K562 (cell line): ENCODE data around the gene S100P. TPM values are rescaled to one million over a fixed set of nuclear protein-coding genes. Genes with fewer than 3 reads are reported as not detected.

Source experiments
- ARNT ChIP-seq, 2 experiments: fragments of 450-650 bp; IDR thresholded peaks; 2 replicates each; pipeline ENCODE4 v1.6.1; 2016; ENCODE audit warnings: mild to moderate bottlenecking in 1 of 2
- BDP1 ChIP-seq: IDR thresholded peaks from 3 replicates; pipeline ENCODE4 v1.6.1; 2011; ENCODE audit not compliant: insufficient read length, insufficient read depth
- EZH2 ChIP-seq: IDR thresholded peaks from 2 replicates; pipeline ENCODE4 v1.6.1; 2012; ENCODE audit warnings: low read depth, mild to moderate bottlenecking, inconsistent platforms, low read length, borderline replicate concordance
- FOS ChIP-seq: IDR thresholded peaks from 3 replicates; pipeline ENCODE4 v1.6.1; 2011; ENCODE audit not compliant: insufficient read length; ENCODE audit errors: extremely low read depth
- GABPB2 ChIP-seq: fragments of 250-450 bp; sonication (Bioruptor Pico); conservative IDR thresholded peaks from 2 replicates; pipeline ENCODE4 v1.5.1; 2021; ENCODE audit warnings: mild to moderate bottlenecking
- KDM1A ChIP-seq, 2 experiments: fragments of 450-650 bp; IDR thresholded peaks; 2 replicates each; pipeline ENCODE4 v1.6.1; 2016; ENCODE audit warnings: mild to moderate bottlenecking in 2 of 2
- KLF13 ChIP-seq: fragments of 450-650 bp; IDR thresholded peaks from 2 replicates; pipeline ENCODE4 v1.6.1; 2016; ENCODE audit warnings: missing genetic modification characterization, low read depth, mild to moderate bottlenecking, missing compliant biosample characterization, moderate library complexity, borderline replicate concordance
- KLF6 ChIP-seq: fragments of 250-450 bp; sonication (Bioruptor Pico); IDR thresholded peaks from 2 replicates; pipeline ENCODE4 v1.4.0; 2020; ENCODE audit warnings: mild to moderate bottlenecking, moderate library complexity, borderline replicate concordance
- LARP7 ChIP-seq: fragments of 450-650 bp; IDR thresholded peaks from 2 replicates; pipeline ENCODE4 v1.6.1; 2016
- MTA3 ChIP-seq: fragments of 450-650 bp; formaldehyde crosslinking; IDR thresholded peaks from 2 replicates; pipeline ENCODE4 v1.6.1; 2017; ENCODE audit warnings: mild to moderate bottlenecking, borderline replicate concordance
- NR2C1 ChIP-seq, 2 experiments: fragments of 450-650 bp; IDR thresholded peaks; 2 replicates each; pipeline ENCODE4 v1.6.1; 2017; ENCODE audit warnings: mild to moderate bottlenecking in 2 of 2, antibody characterized with exemption in 1 of 2, inconsistent platforms in 1 of 2, missing compliant biosample characterization in 1 of 2, missing genetic modification characterization in 1 of 2
- PHF8 ChIP-seq: fragments of 200-600 bp; sonication (generic); IDR thresholded peaks from 2 replicates; pipeline ENCODE4 v1.6.1; 2012; ENCODE audit warnings: mixed run types, mild to moderate bottlenecking, inconsistent platforms, low read length, moderate library complexity, borderline replicate concordance
- PURB ChIP-seq: sonication (generic); formaldehyde crosslinking; IDR thresholded peaks from 2 replicates; pipeline ENCODE4 v1.9.0; 2021; ENCODE audit warnings: low read depth, mild to moderate bottlenecking, missing genetic modification reagents
- RBM25 ChIP-seq: fragments of 200-400 bp; formaldehyde crosslinking; IDR thresholded peaks from 2 replicates; pipeline ENCODE4 v1.6.1; 2018; ENCODE audit warnings: low read length, low read depth, moderate library complexity; ENCODE audit not compliant: severe bottlenecking
- SMAD3 ChIP-seq: fragments of 450-650 bp; formaldehyde crosslinking; conservative IDR thresholded peaks from 2 replicates; pipeline ENCODE4 v1.4.0; 2020; ENCODE audit warnings: mild to moderate bottlenecking
- TAF1 ChIP-seq: IDR thresholded peaks from 2 replicates; pipeline ENCODE4 v1.6.1; 2011; ENCODE audit warnings: mild to moderate bottlenecking, low read length, moderate library complexity; ENCODE audit not compliant: insufficient read depth, control insufficient read depth, severe bottlenecking; ENCODE audit errors: extremely low read depth
- TCF7 ChIP-seq: sonication (generic); IDR thresholded peaks from 2 replicates; pipeline ENCODE4 v1.6.1; 2016; ENCODE audit warnings: antibody characterized with exemption, borderline replicate concordance
- ZBTB43 ChIP-seq: sonication (generic); formaldehyde crosslinking; IDR thresholded peaks from 2 replicates; pipeline ENCODE4 v1.8.0; 2023; ENCODE audit warnings: mild to moderate bottlenecking, missing genetic modification reagents
- ZNF212 ChIP-seq: fragments of 450-650 bp; formaldehyde crosslinking; IDR thresholded peaks from 2 replicates; pipeline ENCODE4 v1.4.0; 2020; ENCODE audit warnings: mild to moderate bottlenecking
- ZNF224 ChIP-seq: sonication (generic); formaldehyde crosslinking; IDR thresholded peaks from 2 replicates; pipeline ENCODE4 v1.8.0; 2022; ENCODE audit warnings: mild to moderate bottlenecking, missing genetic modification reagents
- ZNF316 ChIP-seq: fragments of 450-650 bp; IDR thresholded peaks from 2 replicates; pipeline ENCODE4 v1.6.1; 2016
- ZNF431 ChIP-seq: sonication (generic); formaldehyde crosslinking; IDR thresholded peaks from 2 replicates; pipeline ENCODE4 v1.8.0; 2022; ENCODE audit warnings: mild to moderate bottlenecking, missing genetic modification reagents
- ZNF785 ChIP-seq: fragments of 250-450 bp; sonication (Bioruptor Pico); IDR thresholded peaks from 2 replicates; pipeline ENCODE4 v1.4.0; 2020; ENCODE audit warnings: mild to moderate bottlenecking
- polyA plus RNA-seq, 8 experiments: library from polyadenylated mRNA; depleted of rRNA in 4 of 8; stranded (reverse) in 5 of 8; unstranded in 3 of 8; fragments of >200 nt; fragmentation: Nextera tagmentation in 2 of 8; fragmentation: Illumina TruSeq in 1 of 8; extraction: Ambion mirVana in 2 of 8; extraction: Trizol in 1 of 8; gene quantifications; 2 replicates each; pipeline versions ENCODE4 v1.2.1 to v1.2.3, GENCODE V29; 2011 to 2014; ENCODE audit warnings: inconsistent platforms in 1 of 8, missing spikeins in 1 of 8
- total RNA-seq, 7 experiments: library from RNA; depleted of rRNA in 6 of 7; stranded (reverse); fragments of >200 nt in 6 of 7; fragmentation: Illumina TruSeq in 2 of 7; extraction: Trizol in 2 of 7; gene quantifications; 2 replicates each; pipeline versions ENCODE4 v1.2.1 to v1.2.3, GENCODE V29; 2011 to 2021; ENCODE audit warnings: low replicate concordance in 1 of 7
- TF ChIP-seq, protein P1 (sequence below): sonication (generic); formaldehyde crosslinking; IDR thresholded peaks from 2 replicates; pipeline ENCODE4 v1.8.1; 2023; ENCODE audit warnings: mild to moderate bottlenecking, missing genetic modification reagents, moderate library complexity
- TF ChIP-seq, protein P2 (sequence below): IDR thresholded peaks from 2 replicates; pipeline ENCODE4 v1.6.1; 2016; ENCODE audit warnings: missing genetic modification characterization, missing compliant biosample characterization

The S100P gene
- total and polyA plus RNA-seq, 9 of the 15 experiments (the other 6 are each of a cell fraction or from before 2014, with no cell fraction given) = 4.1 to 23.8 (median 7.5) TPM

GRCh38 chr4:6709230-6710114 is 15.8 kb downstream of the S100P start, which contains the start of gene MRFAP1L1 (continued):
- no peak for TF ChIP-seq ZBTB43 (CRISPR knock-in tag)
- no peak for TF ChIP-seq ZNF224 (CRISPR knock-in tag)
- 0 out of 2 replicates have a peak, but pooled peaks have one; percentile 16 for TF ChIP-seq ZNF316
- no peak for TF ChIP-seq BDP1
- TF ChIP-seq ZNF785 (CRISPR knock-in tag) = no peak
- TF ChIP-seq PHF8 = peak; percentile 81; the same call in 1 of the 2 replicates
- peak; percentile 64; the same call in 1 of the 2 replicates for TF ChIP-seq TCF7
- 0 out of 4 replicates have a peak, but pooled peaks have one; percentile 21 to 48 for TF ChIP-seq ARNT (IDR thresholded peaks at IDR 0.05)
- no peak for TF ChIP-seq EZH2
- TF ChIP-seq FOS = no peak
- no peak for TF ChIP-seq KLF13 (tag)
- no peak; the same call in 1 of the 2 replicates for TF ChIP-seq KLF6
- no peak for TF ChIP-seq MTA3
- no peak for TF ChIP-seq PURB (CRISPR knock-in tag)
- TF ChIP-seq ZNF212 (CRISPR knock-in tag) = no peak
- TF ChIP-seq LARP7 = no peak
- TF ChIP-seq TAF1 = peak; percentile 86
- TF ChIP-seq, protein P1, sequence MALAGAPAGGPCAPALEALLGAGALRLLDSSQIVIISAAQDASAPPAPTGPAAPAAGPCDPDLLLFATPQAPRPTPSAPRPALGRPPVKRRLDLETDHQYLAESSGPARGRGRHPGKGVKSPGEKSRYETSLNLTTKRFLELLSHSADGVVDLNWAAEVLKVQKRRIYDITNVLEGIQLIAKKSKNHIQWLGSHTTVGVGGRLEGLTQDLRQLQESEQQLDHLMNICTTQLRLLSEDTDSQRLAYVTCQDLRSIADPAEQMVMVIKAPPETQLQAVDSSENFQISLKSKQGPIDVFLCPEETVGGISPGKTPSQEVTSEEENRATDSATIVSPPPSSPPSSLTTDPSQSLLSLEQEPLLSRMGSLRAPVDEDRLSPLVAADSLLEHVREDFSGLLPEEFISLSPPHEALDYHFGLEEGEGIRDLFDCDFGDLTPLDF (CRISPR knock-in tag) = peak; percentile 49; the same call in 1 of the 2 replicates
- TF ChIP-seq SMAD3 (CRISPR knock-in tag) = no peak; the same call in 1 of the 2 replicates
- TF ChIP-seq, protein P2, sequence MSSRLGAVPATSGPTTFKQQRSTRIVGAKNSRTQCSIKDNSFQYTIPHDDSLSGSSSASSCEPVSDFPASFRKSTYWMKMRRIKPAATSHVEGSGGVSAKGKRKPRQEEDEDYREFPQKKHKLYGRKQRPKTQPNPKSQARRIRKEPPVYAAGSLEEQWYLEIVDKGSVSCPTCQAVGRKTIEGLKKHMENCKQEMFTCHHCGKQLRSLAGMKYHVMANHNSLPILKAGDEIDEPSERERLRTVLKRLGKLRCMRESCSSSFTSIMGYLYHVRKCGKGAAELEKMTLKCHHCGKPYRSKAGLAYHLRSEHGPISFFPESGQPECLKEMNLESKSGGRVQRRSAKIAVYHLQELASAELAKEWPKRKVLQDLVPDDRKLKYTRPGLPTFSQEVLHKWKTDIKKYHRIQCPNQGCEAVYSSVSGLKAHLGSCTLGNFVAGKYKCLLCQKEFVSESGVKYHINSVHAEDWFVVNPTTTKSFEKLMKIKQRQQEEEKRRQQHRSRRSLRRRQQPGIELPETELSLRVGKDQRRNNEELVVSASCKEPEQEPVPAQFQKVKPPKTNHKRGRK (tag) = no peak
- no peak for TF ChIP-seq ZNF431
- TF ChIP-seq KDM1A (IDR thresholded peaks at IDR 0.05) = no peak
- TF ChIP-seq RBM25 = no peak
- no peak for TF ChIP-seq NR2C1 (IDR thresholded peaks at IDR 0.05)
- no peak for TF ChIP-seq NR2C1 (tag; IDR thresholded peaks at IDR 0.05)
- no peak for TF ChIP-seq GABPB2 (CRISPR knock-in tag)
